ENCODE measurements around the gene NBAS.

Gene NBAS

GRCh38 chr2:15606481-15607441 lies 45.6 kb upstream of the NBAS start:
- DNase-seq (ENCODE audit: low read depth) = no peak
- TF ChIP-seq MYC (IDR thresholded peaks at IDR 0.05; ENCODE audit: low read depth, low read length) = no peak
- no peak for TF ChIP-seq POLR2A (IDR thresholded peaks at IDR 0.05; ENCODE audit: extremely low read depth, insufficient read length)
- TF ChIP-seq MAX (IDR thresholded peaks at IDR 0.05; ENCODE audit: low read depth, low read length) = no peak
- no peak for TF ChIP-seq CTCF (IDR thresholded peaks at IDR 0.05; ENCODE audit: low read depth, low read length)
- H3K4me3 ChIP-seq (ENCODE audit: low read depth, low read length) = no peak overlapping the region

- H3K4me3 ChIP-seq (ENCODE audit: low read depth, low read length) = no peak overlapping the region
- TF ChIP-seq POLR2A (IDR thresholded peaks at IDR 0.05; ENCODE audit: extremely low read depth, insufficient read length) = no peak
These were observed 44.6 kb upstream of the NBAS start for GRCh38 chr2:15605721-15606120.

GRCh38 chr2:15603948-15604347 lies 42.8 kb upstream of the NBAS start:
- H3K4me3 ChIP-seq (ENCODE audit: low read depth, low read length) = no peak overlapping the region
- DNase-seq (ENCODE audit: low read depth) = no peak
- TF ChIP-seq CTCF (IDR thresholded peaks at IDR 0.05; ENCODE audit: low read depth, low read length) (no peak), MAX (IDR thresholded peaks at IDR 0.05; ENCODE audit: low read depth, low read length) (no peak), MYC (IDR thresholded peaks at IDR 0.05; ENCODE audit: low read depth, low read length) (no peak), POLR2A (IDR thresholded peaks at IDR 0.05; ENCODE audit: extremely low read depth, insufficient read length) (no peak)

More at GRCh38 chr2:15605721-15606120, 44.6 kb upstream of the NBAS start:
- no peak for DNase-seq (ENCODE audit: low read depth)

- no peak for TF ChIP-seq MYC (IDR thresholded peaks at IDR 0.05; ENCODE audit: low read depth, low read length)
- no peak for TF ChIP-seq MAX (IDR thresholded peaks at IDR 0.05; ENCODE audit: low read depth, low read length)
- no peak for TF ChIP-seq CTCF (IDR thresholded peaks at IDR 0.05; ENCODE audit: low read depth, low read length)
- no peak for TF ChIP-seq POLR2A (IDR thresholded peaks at IDR 0.05; ENCODE audit: extremely low read depth, insufficient read length)
- H3K4me3 ChIP-seq (ENCODE audit: low read depth, low read length) = no peak overlapping the region
- DNase-seq (ENCODE audit: low read depth) = no peak
These were observed 42.1 kb upstream of the NBAS start for GRCh38 chr2:15603044-15603765.

- TF ChIP-seq CTCF (IDR thresholded peaks at IDR 0.05; ENCODE audit: low read depth, low read length) = no peak
- TF ChIP-seq MAX (IDR thresholded peaks at IDR 0.05; ENCODE audit: low read depth, low read length) = no peak
- TF ChIP-seq POLR2A (IDR thresholded peaks at IDR 0.05; ENCODE audit: extremely low read depth, insufficient read length) = no peak
- TF ChIP-seq MYC (IDR thresholded peaks at IDR 0.05; ENCODE audit: low read depth, low read length) = no peak
- no peak overlapping the region for H3K4me3 ChIP-seq (ENCODE audit: low read depth, low read length)
- DNase-seq (ENCODE audit: low read depth) = no peak
These were observed 41.3 kb upstream of the NBAS start for GRCh38 chr2:15602393-15602792.

GRCh38 chr2:15601681-15602080 lies 40.5 kb upstream of the NBAS start:
- DNase-seq (ENCODE audit: low read depth) = no peak
- H3K4me3 ChIP-seq (ENCODE audit: low read depth, low read length) = no peak overlapping the region
- TF ChIP-seq MAX (IDR thresholded peaks at IDR 0.05; ENCODE audit: low read depth, low read length) (no peak), POLR2A (IDR thresholded peaks at IDR 0.05; ENCODE audit: extremely low read depth, insufficient read length) (no peak), CTCF (IDR thresholded peaks at IDR 0.05; ENCODE audit: low read depth, low read length) (no peak), MYC (IDR thresholded peaks at IDR 0.05; ENCODE audit: low read depth, low read length) (no peak)
